Activated naive CD8-positive, alpha-beta T cell treated with anti-CD3 and anti-CD28 coated beads, Interleukin-2, amount 50 U/mL, for 24 hours (primary cell): ENCODE results near the gene TLR2.
A peak's percentile ranks its signal among the peaks of the same experiment; 100 is the strongest.

Source experiments
- ATAC-seq: fragments of 150-1000 bp; cut with Tn5 transposase; one replicate; pipeline ENCODE4 v1.10.0; 2021
- DNase-seq: peaks from one replicate; pipeline ENCODE4 v3.0.0; 2021
- H3K27ac Mint-ChIP-seq: one replicate; pipeline ENCODE4 v1.8.0; 2021; ENCODE audit warnings: mild to moderate bottlenecking, mixed read lengths
- H3K27me3 Mint-ChIP-seq: one replicate; pipeline ENCODE4 v1.8.0; 2021; ENCODE audit warnings: mixed read lengths
- H3K36me3 Mint-ChIP-seq: one replicate; pipeline ENCODE4 v1.8.0; 2021; ENCODE audit warnings: low read depth, mixed read lengths
- H3K4me1 Mint-ChIP-seq: one replicate; pipeline ENCODE4 v1.8.0; 2021; ENCODE audit warnings: mixed read lengths
- H3K4me3 Mint-ChIP-seq: one replicate; pipeline ENCODE4 v1.8.0; 2021; ENCODE audit warnings: mild to moderate bottlenecking, moderate library complexity, mixed read lengths
- H3K9me3 Mint-ChIP-seq: one replicate; pipeline ENCODE4 v1.8.0; 2021; ENCODE audit warnings: mixed read lengths

TLR2 gene

GRCh38 chr4:153684971-153685371 is 891 bp downstream of the TLR2 start:
- Mint-ChIP-seq H3K4me3 (peak overlapping the region; percentile 76), H3K27me3 (peaks cover 29% of the 10 kb centered on the region), H3K9me3 (peaks cover 15% of the 10 kb centered on the region), H3K27ac (no peak overlapping the region), H3K4me1 (peaks cover 11% of the 10 kb centered on the region), H3K36me3 (peaks cover 22% of the 10 kb centered on the region)
- ATAC-seq (no peak), DNase-seq (no peak)

DNA sequence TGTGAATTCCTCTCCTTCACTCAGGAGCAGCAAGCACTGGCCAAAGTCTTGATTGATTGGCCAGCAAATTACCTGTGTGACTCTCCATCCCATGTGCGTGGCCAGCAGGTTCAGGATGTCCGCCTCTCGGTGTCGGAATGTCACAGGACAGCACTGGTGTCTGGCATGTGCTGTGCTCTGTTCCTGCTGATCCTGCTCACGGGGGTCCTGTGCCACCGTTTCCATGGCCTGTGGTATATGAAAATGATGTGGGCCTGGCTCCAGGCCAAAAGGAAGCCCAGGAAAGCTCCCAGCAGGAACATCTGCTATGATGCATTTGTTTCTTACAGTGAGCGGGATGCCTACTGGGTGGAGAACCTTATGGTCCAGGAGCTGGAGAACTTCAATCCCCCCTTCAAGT is 20.4 kb downstream of the TLR2 start:
- Mint-ChIP-seq H3K4me3 (no peak overlapping the region), H3K36me3 (no peaks in the 10 kb centered on the region), H3K4me1 (peaks cover 10% of the 10 kb centered on the region), H3K27ac (no peak overlapping the region), H3K9me3 (no peaks in the 10 kb centered on the region), H3K27me3 (no peaks in the 10 kb centered on the region)
- no peak for DNase-seq
- no peak for ATAC-seq

DNA sequence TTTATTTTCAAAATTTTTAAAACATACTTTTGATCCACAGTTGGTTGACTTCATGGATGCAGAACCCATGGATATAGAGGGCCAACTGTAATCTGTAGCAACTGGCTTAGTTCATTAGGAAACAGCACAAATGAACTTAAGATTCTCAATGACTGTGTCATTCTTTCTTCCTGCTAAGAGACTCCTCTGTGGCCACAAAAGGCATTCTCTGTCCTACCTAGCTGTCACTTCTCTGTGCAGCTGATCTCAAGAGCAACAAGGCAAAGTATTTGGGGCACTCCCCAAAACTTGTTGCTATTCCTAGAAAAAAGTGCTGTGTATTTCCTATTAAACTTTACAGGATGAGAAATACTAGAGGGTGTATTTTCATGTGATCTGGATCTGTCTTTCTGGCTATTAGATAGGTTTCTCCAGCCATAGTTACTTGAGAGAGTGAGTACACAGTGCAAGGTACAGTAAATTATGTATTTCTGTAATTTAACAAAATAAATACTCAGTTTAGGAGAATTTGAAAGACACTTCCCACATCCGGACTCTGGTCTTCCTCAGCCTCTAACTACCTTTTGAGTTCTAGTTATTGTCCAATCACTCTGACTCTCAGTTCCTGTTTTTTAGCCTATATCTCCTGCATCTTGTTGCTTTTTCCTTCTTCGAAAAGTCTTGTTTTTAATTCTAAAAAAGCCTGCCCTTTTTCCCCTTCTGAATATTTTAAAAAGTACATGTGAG is 21.8 kb downstream of the TLR2 start:
- Mint-ChIP-seq H3K36me3 (no peaks in the 10 kb centered on the region), H3K27ac (no peak overlapping the region), H3K27me3 (no peaks in the 10 kb centered on the region), H3K9me3 (no peaks in the 10 kb centered on the region), H3K4me1 (peaks cover 10% of the 10 kb centered on the region), H3K4me3 (no peak overlapping the region)
- DNase-seq = no peak
- no peak for ATAC-seq

- peaks cover 10% of the 10 kb centered on the region for H3K4me1 Mint-ChIP-seq
- H3K9me3 Mint-ChIP-seq = no peaks in the 10 kb centered on the region
- H3K36me3 Mint-ChIP-seq = no peaks in the 10 kb centered on the region
- H3K27me3 Mint-ChIP-seq = no peaks in the 10 kb centered on the region
- H3K27ac Mint-ChIP-seq = no peak overlapping the region
- no peak for DNase-seq
- no peak overlapping the region for H3K4me3 Mint-ChIP-seq
- no peak for ATAC-seq
Observed at GRCh38 chr4:153706519-153706918, 22.4 kb downstream of the TLR2 start.

- DNase-seq = no peak
- H3K27ac Mint-ChIP-seq = no peak overlapping the region
- ATAC-seq = no peak
- H3K36me3 Mint-ChIP-seq = no peaks in the 10 kb centered on the region
- peaks cover 8% of the 10 kb centered on the region for H3K27me3 Mint-ChIP-seq
- no peaks in the 10 kb centered on the region for H3K9me3 Mint-ChIP-seq
- H3K4me3 Mint-ChIP-seq = no peak overlapping the region
- H3K4me1 Mint-ChIP-seq = peaks cover 15% of the 10 kb centered on the region
Observed at GRCh38 chr4:153710681-153711080, 26.6 kb downstream of the TLR2 start.

DNA sequence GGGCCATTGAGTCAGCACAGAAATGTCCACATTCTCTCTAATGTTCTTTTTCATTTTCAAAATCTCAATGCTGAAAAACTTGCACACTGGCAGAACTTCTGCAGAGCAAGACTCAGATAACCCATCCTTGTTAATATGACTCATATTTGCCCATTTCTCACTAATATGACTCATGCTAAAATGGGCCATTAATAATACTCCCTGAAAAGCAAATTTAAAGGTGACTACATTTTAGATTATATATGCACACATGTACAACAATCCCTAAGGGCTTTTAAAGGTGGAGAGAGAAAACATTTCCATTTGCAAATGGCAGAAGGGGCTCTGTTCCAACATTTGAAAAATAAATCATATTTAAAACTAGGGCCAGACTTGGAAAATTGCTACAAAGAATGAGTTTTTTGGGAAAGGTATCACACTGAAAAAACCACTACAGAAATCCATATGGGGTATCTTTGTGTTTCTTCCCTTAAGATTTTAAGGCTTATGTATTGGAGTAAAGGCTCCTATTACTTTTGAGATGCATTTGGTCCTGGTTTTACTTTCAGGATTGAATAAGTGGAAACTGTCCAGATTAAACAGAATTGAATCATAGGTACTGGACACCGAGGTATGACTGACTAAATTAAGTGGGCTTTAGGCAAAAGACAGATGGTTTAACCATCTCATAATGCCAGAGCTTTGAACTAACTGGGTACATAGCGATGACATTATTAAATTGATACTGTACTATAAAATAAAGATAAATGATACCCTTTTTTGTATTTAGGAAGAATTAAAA is 30.0 kb downstream of the TLR2 start:
- peaks cover 2% of the 10 kb centered on the region for H3K36me3 Mint-ChIP-seq
- ATAC-seq (peak; percentile 28), DNase-seq (no peak)
- peaks cover 5% of the 10 kb centered on the region for H3K4me1 Mint-ChIP-seq
- no peak overlapping the region for H3K27ac Mint-ChIP-seq
- no peak overlapping the region for H3K4me3 Mint-ChIP-seq
- peaks cover 12% of the 10 kb centered on the region for H3K9me3 Mint-ChIP-seq
- H3K27me3 Mint-ChIP-seq = peaks cover 8% of the 10 kb centered on the region

GRCh38 chr4:153722036-153722435 is 38.0 kb downstream of the TLR2 start:
- H3K36me3 Mint-ChIP-seq = peaks cover 4% of the 10 kb centered on the region
- peaks cover 12% of the 10 kb centered on the region for H3K9me3 Mint-ChIP-seq
- no peak for DNase-seq
- H3K4me3 Mint-ChIP-seq = no peak overlapping the region
- no peak for ATAC-seq
- peaks cover 8% of the 10 kb centered on the region for H3K27me3 Mint-ChIP-seq
- H3K27ac Mint-ChIP-seq = no peak overlapping the region
- no peaks in the 10 kb centered on the region for H3K4me1 Mint-ChIP-seq

DNA sequence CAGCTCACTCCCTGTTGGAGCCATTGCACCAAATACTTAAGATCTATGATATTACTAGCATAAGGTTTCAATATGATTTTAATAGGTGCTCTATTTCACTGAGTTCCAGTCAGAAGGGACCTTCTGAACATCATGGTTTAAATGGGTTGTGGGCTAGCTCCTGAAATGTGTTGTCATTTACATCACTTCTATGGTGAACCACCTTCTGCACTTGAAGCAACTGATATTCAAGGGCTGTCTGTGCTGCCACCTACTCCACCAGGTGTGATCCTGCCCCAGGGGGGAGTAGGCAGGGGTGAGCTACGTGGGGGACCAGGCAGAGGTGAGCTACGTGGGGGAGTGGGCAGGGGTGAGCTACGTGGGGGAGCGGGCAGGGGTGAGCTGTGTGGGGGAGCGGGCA is 40.5 kb downstream of the TLR2 start:
- H3K9me3 Mint-ChIP-seq = no peaks in the 10 kb centered on the region
- DNase-seq (no peak), ATAC-seq (peak; percentile 20)
- no peaks in the 10 kb centered on the region for H3K36me3 Mint-ChIP-seq
- no peak overlapping the region for H3K27ac Mint-ChIP-seq
- H3K4me1 Mint-ChIP-seq = peaks cover 4% of the 10 kb centered on the region
- H3K27me3 Mint-ChIP-seq = peaks cover 8% of the 10 kb centered on the region
- no peak overlapping the region for H3K4me3 Mint-ChIP-seq

- no peak overlapping the region for H3K27ac Mint-ChIP-seq
- H3K4me1 Mint-ChIP-seq = peaks cover 4% of the 10 kb centered on the region
Observed at GRCh38 chr4:153725136-153725830, 41.2 kb downstream of the TLR2 start.

GRCh38 chr4:153725831-153726154 is 41.7 kb downstream of the TLR2 start:
- DNase-seq = no peak
- Mint-ChIP-seq H3K36me3 (no peaks in the 10 kb centered on the region), H3K9me3 (no peaks in the 10 kb centered on the region), H3K27ac (no peak overlapping the region), H3K4me1 (peaks cover 4% of the 10 kb centered on the region), H3K27me3 (peaks cover 8% of the 10 kb centered on the region), H3K4me3 (no peak overlapping the region)
- ATAC-seq = no peak

More at GRCh38 chr4:153725136-153725830, 41.2 kb downstream of the TLR2 start:
- H3K4me3 Mint-ChIP-seq = no peak overlapping the region
- H3K27me3 Mint-ChIP-seq = peaks cover 8% of the 10 kb centered on the region
- no peaks in the 10 kb centered on the region for H3K9me3 Mint-ChIP-seq
- DNase-seq = no peak
- H3K36me3 Mint-ChIP-seq = no peaks in the 10 kb centered on the region
- no peak for ATAC-seq

- Mint-ChIP-seq H3K27ac (no peak overlapping the region), H3K4me3 (no peak overlapping the region), H3K9me3 (no peaks in the 10 kb centered on the region)
Observed at GRCh38 chr4:153728151-153728550, 44.1 kb downstream of the TLR2 start.

DNA sequence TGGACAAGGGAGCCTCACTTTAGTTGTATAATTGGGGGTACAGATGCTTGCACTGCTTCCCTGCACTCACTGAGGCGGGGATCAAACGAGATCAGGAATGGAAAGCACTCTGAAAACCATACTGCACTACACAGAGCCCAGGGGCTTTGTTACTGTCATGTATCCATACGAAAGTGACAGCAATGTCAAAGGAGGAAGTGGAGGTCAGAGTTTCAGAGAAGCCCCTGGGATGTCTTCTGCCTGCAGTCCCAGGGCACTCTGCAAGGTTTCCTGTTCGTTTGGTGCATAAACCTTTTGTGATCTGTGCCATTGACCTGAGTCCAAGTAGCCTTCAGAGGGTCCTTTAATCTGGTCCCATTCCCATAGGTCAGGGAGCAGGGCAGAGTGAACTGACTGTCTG is 44.6 kb downstream of the TLR2 start:
- Mint-ChIP-seq H3K9me3 (no peaks in the 10 kb centered on the region), H3K27me3 (peaks cover 3% of the 10 kb centered on the region), H3K36me3 (no peaks in the 10 kb centered on the region), H3K4me3 (no peak overlapping the region), H3K27ac (no peak overlapping the region), H3K4me1 (peaks cover 16% of the 10 kb centered on the region)
- DNase-seq = no peak
- no peak for ATAC-seq

More at GRCh38 chr4:153728151-153728550, 44.1 kb downstream of the TLR2 start:
- peaks cover 11% of the 10 kb centered on the region for H3K4me1 Mint-ChIP-seq
- no peak for ATAC-seq
- H3K36me3 Mint-ChIP-seq = no peaks in the 10 kb centered on the region
- no peak for DNase-seq
- peaks cover 6% of the 10 kb centered on the region for H3K27me3 Mint-ChIP-seq

DNA sequence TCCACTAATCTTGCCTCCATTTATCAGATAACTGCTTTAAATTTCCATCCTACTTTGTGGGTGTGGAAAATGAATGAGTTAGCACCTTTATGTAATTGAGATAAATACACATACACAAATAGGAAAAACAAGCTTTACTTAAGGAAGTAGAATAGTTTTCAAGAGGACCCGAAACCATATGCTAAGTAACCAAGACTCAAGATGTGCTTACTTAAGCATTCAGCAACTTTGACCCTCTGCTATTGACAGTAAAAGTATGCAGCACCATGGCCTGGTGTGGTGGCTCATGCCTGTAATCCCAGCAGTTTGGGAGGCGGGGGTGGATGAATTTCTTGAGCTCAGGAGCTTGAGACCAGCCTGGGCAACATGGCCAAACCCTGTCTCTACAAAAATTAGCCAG is 45.8 kb downstream of the TLR2 start:
- no peaks in the 10 kb centered on the region for H3K36me3 Mint-ChIP-seq
- ATAC-seq (no peak), DNase-seq (no peak)
- peaks cover 1% of the 10 kb centered on the region for H3K27me3 Mint-ChIP-seq
- H3K9me3 Mint-ChIP-seq = no peaks in the 10 kb centered on the region
- no peak overlapping the region for H3K27ac Mint-ChIP-seq
- H3K4me1 Mint-ChIP-seq = peaks cover 19% of the 10 kb centered on the region
- no peak overlapping the region for H3K4me3 Mint-ChIP-seq

GRCh38 chr4:153731239-153731638 is 47.2 kb downstream of the TLR2 start:
- ATAC-seq (no peak), DNase-seq (no peak)
- no peak overlapping the region for H3K4me3 Mint-ChIP-seq
- peaks cover 1% of the 10 kb centered on the region for H3K27me3 Mint-ChIP-seq
- H3K4me1 Mint-ChIP-seq = peaks cover 19% of the 10 kb centered on the region
- no peak overlapping the region for H3K27ac Mint-ChIP-seq
- H3K9me3 Mint-ChIP-seq = no peaks in the 10 kb centered on the region
- no peaks in the 10 kb centered on the region for H3K36me3 Mint-ChIP-seq
